GM12892 (cell line): ENCODE results near the gene RBP3.

ENCODE experiments used
- POLR2A ChIP-seq: IDR thresholded peaks from 2 replicates; pipeline ENCODE4 v1.6.1; 2011; ENCODE audit warnings: low read depth, low read length, control low read depth
- POLR2AphosphoS5 ChIP-seq: IDR thresholded peaks from 2 replicates; pipeline ENCODE4 v1.6.1; 2011; ENCODE audit warnings: low read depth, low read length, control low read depth
- TAF1 ChIP-seq: IDR thresholded peaks from 2 replicates; pipeline ENCODE4 v1.6.1; 2011; ENCODE audit warnings: low read depth, mild to moderate bottlenecking, control low read depth, low read length, borderline replicate concordance

- TF ChIP-seq POLR2A (no peak), POLR2AphosphoS5 (no peak), TAF1 (no peak)
Measured at GRCh38 chr10:47359626-47360418, 11.7 kb downstream of the RBP3 start.
